ENCODE data around the gene HAGHL. TPM values are rescaled to one million over a fixed set of nuclear protein-coding genes. Genes with fewer than 3 reads are reported as not detected.

The HAGHL gene
- total and polyA plus RNA-seq, 2 of the 8 experiments (the other 6 are each of a cell fraction or from before 2014, with no cell fraction given), result 26.6 to 26.9 TPM

GRCh38 chr16:745739-746138, 18.8 kb downstream of the HAGHL start:
- no peaks in the 10 kb centered on the region for H3K79me2 ChIP-seq (ENCODE audit: control insufficient read depth in 1 of 2, insufficient read depth in 2 of 2, low read length in 2 of 2)
- H3K4ac ChIP-seq (replicated peaks; ENCODE audit: insufficient read length, low read depth, low read length), result no peak overlapping the region
- H3K27me3 ChIP-seq (replicated peaks in 1 of 4; ENCODE audit: control insufficient read depth in 3 of 4, extremely low read depth in 1 of 4, insufficient read depth in 3 of 4, low read length in 3 of 4), result no peaks in the 10 kb centered on the region
- no peaks in the 10 kb centered on the region; the same call in 1 of the 2 replicates for H3K23me2 ChIP-seq (ENCODE audit: low read depth, low read length)
- DNase-seq (ENCODE audit: low read depth in 1 of 2, low spot score in 2 of 2) (peak in 1 of 2 experiments; percentile 85), FAIRE-seq (no peak)
- H4K8ac ChIP-seq (ENCODE audit: extremely low read depth, insufficient read depth, low read length), result peak overlapping the region; percentile 86; the same call in 1 of the 2 replicates
- no peak overlapping the region for H3K56ac ChIP-seq (replicated peaks; ENCODE audit: insufficient read length, low read depth, low read length)
- no peak overlapping the region for H2BK12ac ChIP-seq (ENCODE audit: low read depth, low read length)
- peaks cover 0 to 3% (median 1%) of the 10 kb centered on the region in 4 experiments; a peak in 2 of 7 replicates for H3K4me1 ChIP-seq (replicated peaks in 1 of 4; ENCODE audit: control insufficient read depth in 3 of 4, insufficient read depth in 4 of 4, low read length in 3 of 4)
- H3K27ac ChIP-seq (ENCODE audit: low read depth, low read length), result no peak overlapping the region
- no peak overlapping the region for H4K5ac ChIP-seq (ENCODE audit: insufficient read length, low read depth, low read length)
- H4K91ac ChIP-seq (replicated peaks; ENCODE audit: insufficient read length, low read length), result peak overlapping the region; percentile 42
- H3K4me2 ChIP-seq (ENCODE audit: insufficient read depth in 1 of 2, low read depth in 2 of 2, low read length in 2 of 2), result 0 out of 4 replicates have a peak overlapping the region, but pooled peaks of 1 of the 2 experiments have one; percentile 9
- no peaks in the 10 kb centered on the region for H3K9me3 ChIP-seq (ENCODE audit: insufficient read depth in 2 of 2, low read depth in 1 of 2, low read length in 1 of 2)
- no peak overlapping the region for H3K18ac ChIP-seq (ENCODE audit: extremely low read depth, low read length)
- POLR2A ChIA-PET (ENCODE audit: partially characterized antibody), result interaction anchor here (0.6 to 1.6 kb wide), 6 partner anchors 9 to 61 kb away, joined by 3 to 6 read pairs (median 3); no protein-coding TSS in a partner anchor
- H2AK5ac ChIP-seq (ENCODE audit: low read depth, low read length), result no peak overlapping the region
- no peak overlapping the region for H3K14ac ChIP-seq (ENCODE audit: insufficient read length)
- H2AFZ ChIP-seq (ENCODE audit: low read length), result no peak overlapping the region
- peak; percentile 61 to 87 (median 78) for TF ChIP-seq CTCF (IDR thresholded peaks at IDR 0.05; ENCODE audit: control extremely low read depth in 1 of 3, insufficient read depth in 1 of 3, low read depth in 1 of 3, low read length in 3 of 3)
- 0 out of 2 replicates have a peak, but pooled peaks have one; percentile 30 for TF ChIP-seq TCF12 (IDR thresholded peaks at IDR 0.05; ENCODE audit: low read depth, low read length)
- TF ChIP-seq CHD1 (IDR thresholded peaks at IDR 0.05; ENCODE audit: low read depth, low read length), result no peak
- no peak for TF ChIP-seq FOSL1 (IDR thresholded peaks at IDR 0.05; ENCODE audit: insufficient read depth, low read depth, low read length)
- 0 out of 2 replicates have a peak, but pooled peaks have one; percentile 2 for TF ChIP-seq EGR1 (IDR thresholded peaks at IDR 0.05; ENCODE audit: borderline replicate concordance, low read depth, low read length)
- no peak for TF ChIP-seq KDM4A (IDR thresholded peaks at IDR 0.05; ENCODE audit: low read depth, low read length, severe bottlenecking)
- TF ChIP-seq CHD2 (IDR thresholded peaks at IDR 0.05; ENCODE audit: low read length), result 0 out of 2 replicates have a peak, but pooled peaks have one; percentile 30
- TF ChIP-seq GABPA (IDR thresholded peaks at IDR 0.05; ENCODE audit: borderline replicate concordance, insufficient read depth, low read length), result peak; percentile 61; the same call in 1 of the 2 replicates
- peak; percentile 54 to 68 for TF ChIP-seq RAD21 (IDR thresholded peaks at IDR 0.05 in 1 of 2, conservative IDR thresholded peaks at IDR 0.05 in 1 of 2; ENCODE audit: low read depth in 2 of 2, low read length in 2 of 2)
- no peak overlapping the region for H2BK15ac ChIP-seq (ENCODE audit: low read length)
- H3K9ac ChIP-seq (replicated peaks in 1 of 4; ENCODE audit: extremely low read depth in 1 of 4, low read depth in 3 of 4, low read length in 3 of 4), result no peak overlapping the region
- CTCF ChIA-PET (ENCODE audit: partially characterized antibody), result interaction anchor here (0.6 to 35.8 kb wide), 11 partner anchors 9 to 132 kb away, joined by 3 to 977 read pairs (median 10); partner anchors contain the start of genes ANTKMT, CCDC78, CHTF18 and FBXL16
- H3K79me1 ChIP-seq (ENCODE audit: low read depth, low read length), result no peaks in the 10 kb centered on the region
- no peaks in the 10 kb centered on the region for H3K36me3 ChIP-seq (ENCODE audit: control insufficient read depth in 2 of 4, insufficient read depth in 4 of 4, low read length in 3 of 4)
- H2BK120ac ChIP-seq (replicated peaks; ENCODE audit: low read depth, low read length), result no peak overlapping the region
- H3K23ac ChIP-seq (ENCODE audit: insufficient read length), result no peak overlapping the region
- WGBS, 2 experiments (ENCODE audit: extremely low coverage in 1 of 2, insufficient coverage in 1 of 2, insufficient read length in 1 of 2, insufficient replicate concordance in 2 of 2, low coverage in 1 of 2, low lambda C conversion rate in 2 of 2, missing lambda C conversion rate in 1 of 2), result 4% methylated on average over 12 of the region's 14 CpGs; no CpG with 5 or more reads in 1 of the 2 experiments
- H3K4me3 ChIP-seq (ENCODE audit: extremely low read depth in 1 of 4, insufficient read depth in 2 of 4, low read depth in 3 of 4, low read length in 4 of 4), result no peak overlapping the region
- no peak overlapping the region for H2BK20ac ChIP-seq (ENCODE audit: low read length)
- H2BK5ac ChIP-seq (ENCODE audit: low read depth, low read length), result no peak overlapping the region
- no peaks in the 10 kb centered on the region for H4K20me1 ChIP-seq (replicated peaks in 1 of 2; ENCODE audit: control insufficient read depth in 1 of 2, insufficient read depth in 2 of 2, low read length in 2 of 2)

Measured in H1 (cell line).